HG03354 (cell line): ENCODE results near the gene DMXL1.
"Not testable (repeated sequence)": the region's sequence is repeated elsewhere in the genome, so short reads cannot be mapped to it uniquely, and the experiment has no call there.

ENCODE experiments used
- ATAC-seq: cut with Tn5 transposase; IDR thresholded peaks from one replicate; pipeline ENCODE4 v1.9.1; 2021; ENCODE audit warnings: mild to moderate bottlenecking; ENCODE audit not compliant: unreplicated experiment, poor library complexity, severe bottlenecking

DMXL1 gene

GRCh38 chr5:119118000-119118399 is 47.1 kb downstream of the DMXL1 start:
- ATAC-seq = no peak

GRCh38 chr5:119120893-119121292 is 50.0 kb downstream of the DMXL1 start:
- no peak for ATAC-seq

GRCh38 chr5:119122474-119122873 is 51.6 kb downstream of the DMXL1 start:
- ATAC-seq = not testable (repeated sequence)

GRCh38 chr5:119123280-119123679 is 52.4 kb downstream of the DMXL1 start:
- ATAC-seq = no peak

GRCh38 chr5:119129770-119130169 is 58.9 kb downstream of the DMXL1 start:
- ATAC-seq = no peak

- ATAC-seq = no peak
These were observed 60.8 kb downstream of the DMXL1 start for GRCh38 chr5:119131530-119132304.

- ATAC-seq = not testable (repeated sequence)
These were observed 64.9 kb downstream of the DMXL1 start for GRCh38 chr5:119135743-119136142.

GRCh38 chr5:119136666-119137318 is 65.9 kb downstream of the DMXL1 start:
- no peak for ATAC-seq

- no peak for ATAC-seq
These were observed 82.7 kb downstream of the DMXL1 start for GRCh38 chr5:119153629-119154028.

GRCh38 chr5:119158144-119158543 is 87.3 kb downstream of the DMXL1 start:
- ATAC-seq = no peak

GRCh38 chr5:119161430-119161829 is 90.5 kb downstream of the DMXL1 start:
- no peak for ATAC-seq

GRCh38 chr5:119166026-119166425 is 95.1 kb downstream of the DMXL1 start:
- no peak for ATAC-seq

GRCh38 chr5:119168401-119168800 is 97.5 kb downstream of the DMXL1 start:
- ATAC-seq = no peak

- no peak for ATAC-seq
These were observed 100.8 kb downstream of the DMXL1 start for GRCh38 chr5:119171686-119172085.

- peak; percentile 62 for ATAC-seq
These were observed 103.8 kb downstream of the DMXL1 start for GRCh38 chr5:119174578-119175163.

- ATAC-seq = no peak
These were observed 105.9 kb downstream of the DMXL1 start for GRCh38 chr5:119176785-119177184.

- ATAC-seq = no peak
These were observed 106.3 kb downstream of the DMXL1 start for GRCh38 chr5:119177226-119177625.

GRCh38 chr5:119178435-119178834 is 107.5 kb downstream of the DMXL1 start:
- no peak for ATAC-seq

GRCh38 chr5:119179857-119180641 is 109.2 kb downstream of the DMXL1 start:
- ATAC-seq = no peak

- ATAC-seq = not testable (repeated sequence)
These were observed 114.6 kb downstream of the DMXL1 start for GRCh38 chr5:119185512-119185911.
